SJSA1 (cell line): ENCODE measurements around the gene VSIG10L. TPM values are rescaled to one million over a fixed set of nuclear protein-coding genes. Genes with fewer than 3 reads are reported as not detected.

Source experiments
- total RNA-seq: library from RNA; depleted of rRNA; stranded (reverse); fragments of >200 nt; shearing (Covaris generic); gene quantifications from 2 replicates; pipeline ENCODE4 v1.2.3, GENCODE V29; 2014; rRNA removed

Gene VSIG10L
- total RNA-seq, 1 experiment from 2014 or later: 0.08 TPM

Other genes starting within 250 kb of the VSIG10L start
- gene CTU1, start 233.7 kb downstream of the VSIG10L start, total RNA-seq: 9.1 and 13.3 TPM in 2 replicates
- not detected in 2 replicates for gene SIGLEC9, start 217.2 kb downstream of the VSIG10L start, total RNA-seq
- gene SIGLEC7, start 199.8 kb downstream of the VSIG10L start, total RNA-seq: not detected in 2 replicates
- not detected in 2 replicates for gene CD33, start 117.1 kb downstream of the VSIG10L start, total RNA-seq
- not detected in 2 replicates for gene SIGLECL1, start 91.1 kb downstream of the VSIG10L start, total RNA-seq
- not detected in 2 replicates for gene IGLON5, start 30.5 kb downstream of the VSIG10L start, total RNA-seq
- gene ETFB, start 24.2 kb upstream of the VSIG10L start, total RNA-seq: 91.4 and 205 TPM in 2 replicates
- gene CLDND2, start 26.9 kb upstream of the VSIG10L start, total RNA-seq: not detected in 2 replicates
- gene NKG7, start 30.5 kb upstream of the VSIG10L start, total RNA-seq: not detected in 2 replicates
- gene LIM2, start 45.8 kb upstream of the VSIG10L start, total RNA-seq: not detected in 2 replicates
- not detected in 2 replicates for gene C19orf84, start 48.5 kb upstream of the VSIG10L start, total RNA-seq
- not detected in 2 replicates for gene SIGLEC10, start 75.5 kb upstream of the VSIG10L start, total RNA-seq
- gene SIGLEC8, start 116.3 kb upstream of the VSIG10L start, total RNA-seq: not detected in 2 replicates
- not detected in 2 replicates for gene CEACAM18, start 136.4 kb upstream of the VSIG10L start, total RNA-seq
- gene SIGLEC12, start 159.7 kb upstream of the VSIG10L start, total RNA-seq: not detected in 2 replicates
- gene SIGLEC6, start 189.5 kb upstream of the VSIG10L start, total RNA-seq: not detected in 2 replicates
- 2.6 and 20.7 TPM in 2 replicates for gene ZNF175, start 229.1 kb upstream of the VSIG10L start, total RNA-seq